PC-3 (cell line): ENCODE measurements around the gene SCO2.

Experiments
- CTCF ChIP-seq: fragments of 300-600 bp; sonication (generic); conservative IDR thresholded peaks from 2 replicates; pipeline ENCODE4 v1.5.1; 2017; ENCODE audit warnings: antibody characterized with exemption, low read depth, mild to moderate bottlenecking, low read length
- EZH2phosphoT487 ChIP-seq: fragments of 300-600 bp; sonication (generic); IDR thresholded peaks from 2 replicates; pipeline ENCODE4 v1.6.1; 2018; ENCODE audit warnings: mild to moderate bottlenecking, antibody characterized with exemption, low read length, borderline replicate concordance

DNA sequence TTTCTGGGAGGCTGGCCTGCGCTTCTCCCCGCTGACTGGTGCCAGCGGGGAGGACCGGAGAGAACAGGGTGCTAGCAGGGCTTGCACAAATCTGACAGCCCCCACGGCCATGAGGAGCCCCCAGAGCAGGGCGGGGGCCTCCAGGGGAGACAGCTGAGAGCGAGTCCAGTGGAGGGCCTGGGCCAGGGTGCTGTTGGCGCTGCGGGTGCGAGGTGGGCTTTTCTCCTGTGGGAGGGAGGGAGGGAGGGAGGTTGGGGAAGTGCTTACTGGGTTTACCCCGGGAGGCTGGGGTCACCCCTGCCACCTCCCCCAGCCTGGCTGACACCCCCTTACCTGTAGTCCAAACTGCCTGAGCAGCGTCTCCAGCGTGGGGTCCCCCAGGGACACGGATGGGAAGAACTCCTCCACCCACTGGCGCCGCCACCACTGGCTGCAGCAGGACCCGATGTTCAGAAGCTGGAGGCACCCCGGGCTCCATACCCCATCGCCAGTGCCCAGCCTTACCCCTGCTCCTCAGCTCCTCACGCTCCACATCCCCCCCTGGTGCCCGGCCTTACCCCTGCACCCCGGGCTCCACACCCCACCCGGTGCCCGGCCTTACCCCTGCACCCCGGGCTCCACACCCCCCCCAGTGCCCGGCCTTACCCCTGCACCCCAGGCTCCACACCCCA is 21.8 kb downstream of the SCO2 start:
- TF ChIP-seq CTCF (no peak), EZH2phosphoT487 (no peak)
